ENCODE data around the gene SPACA9.

DNA sequence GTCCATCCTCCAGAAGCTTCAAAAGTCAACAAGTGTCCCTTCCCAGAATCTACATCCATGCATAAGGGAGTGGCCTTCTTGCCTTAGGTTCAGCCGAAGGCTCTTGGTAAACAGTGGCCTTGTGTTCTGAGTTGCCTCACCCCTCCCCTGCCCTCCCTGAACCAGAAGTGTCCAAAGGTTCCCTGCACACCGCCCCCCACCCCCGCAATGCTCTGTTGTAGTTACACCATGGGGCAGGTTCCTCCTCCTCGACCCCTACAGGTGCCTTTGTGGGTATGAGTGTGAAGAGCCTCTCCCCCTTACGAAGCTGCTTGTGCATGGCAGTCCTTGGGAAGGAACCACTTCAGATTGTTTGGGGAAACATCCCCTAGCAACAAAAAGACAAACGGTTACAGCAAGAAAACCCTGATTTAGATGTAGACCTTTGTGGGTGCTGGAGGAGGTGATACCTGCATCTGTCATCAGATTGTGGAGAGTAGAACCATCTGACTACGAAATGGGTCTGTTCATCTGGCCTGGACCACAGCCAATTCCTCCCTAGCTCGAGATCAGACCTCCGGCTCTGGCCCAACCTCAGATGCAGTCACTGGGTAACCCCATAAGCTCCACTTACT lies 7.1 kb downstream of the SPACA9 start:
- TF ChIP-seq, protein P1, sequence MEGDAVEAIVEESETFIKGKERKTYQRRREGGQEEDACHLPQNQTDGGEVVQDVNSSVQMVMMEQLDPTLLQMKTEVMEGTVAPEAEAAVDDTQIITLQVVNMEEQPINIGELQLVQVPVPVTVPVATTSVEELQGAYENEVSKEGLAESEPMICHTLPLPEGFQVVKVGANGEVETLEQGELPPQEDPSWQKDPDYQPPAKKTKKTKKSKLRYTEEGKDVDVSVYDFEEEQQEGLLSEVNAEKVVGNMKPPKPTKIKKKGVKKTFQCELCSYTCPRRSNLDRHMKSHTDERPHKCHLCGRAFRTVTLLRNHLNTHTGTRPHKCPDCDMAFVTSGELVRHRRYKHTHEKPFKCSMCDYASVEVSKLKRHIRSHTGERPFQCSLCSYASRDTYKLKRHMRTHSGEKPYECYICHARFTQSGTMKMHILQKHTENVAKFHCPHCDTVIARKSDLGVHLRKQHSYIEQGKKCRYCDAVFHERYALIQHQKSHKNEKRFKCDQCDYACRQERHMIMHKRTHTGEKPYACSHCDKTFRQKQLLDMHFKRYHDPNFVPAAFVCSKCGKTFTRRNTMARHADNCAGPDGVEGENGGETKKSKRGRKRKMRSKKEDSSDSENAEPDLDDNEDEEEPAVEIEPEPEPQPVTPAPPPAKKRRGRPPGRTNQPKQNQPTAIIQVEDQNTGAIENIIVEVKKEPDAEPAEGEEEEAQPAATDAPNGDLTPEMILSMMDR (IDR thresholded peaks at IDR 0.05; ENCODE audit: insufficient read depth, low read depth, low read length), result no peak
- no peak for TF ChIP-seq EZH2 (IDR thresholded peaks at IDR 0.05; ENCODE audit: insufficient read depth, low read length)
